Measurements from ENCODE around the gene TPSG1.
"Not testable (repeated sequence)": the region's sequence is repeated elsewhere in the genome, so short reads cannot be mapped to it uniquely, and the experiment has no call there.

DNA sequence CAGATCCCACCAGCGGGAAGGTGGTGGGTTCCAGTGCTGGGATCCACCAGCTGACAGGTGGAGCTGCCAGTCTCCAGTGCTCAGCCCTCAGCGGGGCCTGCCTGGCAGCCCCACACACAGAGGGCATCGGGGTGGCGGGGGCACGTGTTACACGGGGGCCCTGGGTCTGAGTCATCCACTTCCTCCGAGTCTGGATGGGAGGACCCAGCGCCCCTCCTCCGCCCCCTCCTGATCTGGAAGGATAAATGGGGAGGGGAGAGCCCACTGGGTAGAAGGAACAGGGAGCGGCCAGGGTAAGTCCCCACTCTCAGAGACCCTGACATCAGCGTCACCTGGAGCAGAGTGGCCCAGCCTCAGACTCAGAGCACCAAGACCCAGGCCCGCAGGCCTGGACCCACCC, 15.4 kb upstream of the TPSG1 start, which contains the start of gene TPSAB1:
- TF ChIP-seq, protein P1, sequence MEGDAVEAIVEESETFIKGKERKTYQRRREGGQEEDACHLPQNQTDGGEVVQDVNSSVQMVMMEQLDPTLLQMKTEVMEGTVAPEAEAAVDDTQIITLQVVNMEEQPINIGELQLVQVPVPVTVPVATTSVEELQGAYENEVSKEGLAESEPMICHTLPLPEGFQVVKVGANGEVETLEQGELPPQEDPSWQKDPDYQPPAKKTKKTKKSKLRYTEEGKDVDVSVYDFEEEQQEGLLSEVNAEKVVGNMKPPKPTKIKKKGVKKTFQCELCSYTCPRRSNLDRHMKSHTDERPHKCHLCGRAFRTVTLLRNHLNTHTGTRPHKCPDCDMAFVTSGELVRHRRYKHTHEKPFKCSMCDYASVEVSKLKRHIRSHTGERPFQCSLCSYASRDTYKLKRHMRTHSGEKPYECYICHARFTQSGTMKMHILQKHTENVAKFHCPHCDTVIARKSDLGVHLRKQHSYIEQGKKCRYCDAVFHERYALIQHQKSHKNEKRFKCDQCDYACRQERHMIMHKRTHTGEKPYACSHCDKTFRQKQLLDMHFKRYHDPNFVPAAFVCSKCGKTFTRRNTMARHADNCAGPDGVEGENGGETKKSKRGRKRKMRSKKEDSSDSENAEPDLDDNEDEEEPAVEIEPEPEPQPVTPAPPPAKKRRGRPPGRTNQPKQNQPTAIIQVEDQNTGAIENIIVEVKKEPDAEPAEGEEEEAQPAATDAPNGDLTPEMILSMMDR (conservative IDR thresholded peaks at IDR 0.05): not testable (repeated sequence)
- TF ChIP-seq ZFX (IDR thresholded peaks at IDR 0.05): not testable (repeated sequence)
